Left lung (tissue), 10 donors: Measurements from ENCODE around the gene CORO1C. TPM values are rescaled to one million over a fixed set of nuclear protein-coding genes. Genes with fewer than 3 reads are reported as not detected.

Experiments used
- ATAC-seq: fragments of 200-7000 bp; cut with Tn5 transposase; one replicate; pipeline ENCODE4 v1.9.1; 2020; ENCODE audit warnings: moderate library complexity
- DNase-seq, 4 donors: peaks; one replicate each; pipeline ENCODE4 v3.0.0-alpha.2; 2013 to 2020
- H3K27ac ChIP-seq, 2 donors: fragments of 200-600 bp; sonication (generic) in 1 of 2; one replicate each; pipeline versions ENCODE4 v1.5.0 to v1.8.0; 2020 to 2021
- H3K27me3 ChIP-seq, 2 donors: fragments of 200-600 bp; sonication (generic) in 1 of 2; one replicate each; pipeline versions ENCODE4 v1.5.0 to v1.8.0; 2020 to 2021
- H3K36me3 ChIP-seq, 2 donors: fragments of 200-600 bp; sonication (generic) in 1 of 2; one replicate each; pipeline versions ENCODE4 v1.5.0 to v1.8.0; 2020 to 2021
- H3K4me1 ChIP-seq, 2 donors: fragments of 200-600 bp; one replicate each; pipeline ENCODE4 v1.8.0; 2021
- H3K4me3 ChIP-seq, 2 donors: fragments of 200-600 bp; sonication (generic) in 1 of 2; one replicate each; pipeline versions ENCODE4 v1.5.0 to v1.8.0; 2020 to 2021; ENCODE audit warnings: mild to moderate bottlenecking in 1 of 2
- H3K9me3 ChIP-seq, 2 donors: fragments of 200-600 bp; sonication (generic) in 1 of 2; one replicate each; pipeline versions ENCODE4 v1.5.0 to v1.8.0; 2020 to 2021
- intact Hi-C, 2 donors: fragments of 100-400 bp; cut with DNase I; formaldehyde crosslinking; loops; one replicate each; pipeline versions ENCODE4 v1.11.2 to v1.14.2; 2022
- polyA plus RNA-seq, 6 donors: library from polyadenylated mRNA; unstranded; fragments of 120-200 nt; gene quantifications; one replicate each; pipeline ENCODE4 v1.2.1, GENCODE V29; 2013; ENCODE audit not compliant: insufficient read length in 6 of 6
- total RNA-seq, 2 donors: library from RNA; stranded (reverse); fragmentation: NEBNext Ultra II Directional; extraction: Animal tissue kit (Norgen Biotek cat#: 25700); gene quantifications; one replicate each; pipeline ENCODE4 v1.2.1, GENCODE V29; 2021
- TF ChIP-seq, protein P1 (sequence below), 2 donors: fragments of 200-600 bp; sonication (generic) in 1 of 2; IDR thresholded peaks; one replicate each; pipeline versions ENCODE4 v1.5.0 to v1.8.0; 2021; ENCODE audit warnings: antibody characterized with exemption in 2 of 2
- donor health status: DM: no; HTN: yes; CAD: no.
- donor health status: DM: no; HTN: no; CAD: no.

Gene CORO1C
- total and polyA plus RNA-seq, 8 donors = 77.7 to 282 (median 85.9) TPM

DNA sequence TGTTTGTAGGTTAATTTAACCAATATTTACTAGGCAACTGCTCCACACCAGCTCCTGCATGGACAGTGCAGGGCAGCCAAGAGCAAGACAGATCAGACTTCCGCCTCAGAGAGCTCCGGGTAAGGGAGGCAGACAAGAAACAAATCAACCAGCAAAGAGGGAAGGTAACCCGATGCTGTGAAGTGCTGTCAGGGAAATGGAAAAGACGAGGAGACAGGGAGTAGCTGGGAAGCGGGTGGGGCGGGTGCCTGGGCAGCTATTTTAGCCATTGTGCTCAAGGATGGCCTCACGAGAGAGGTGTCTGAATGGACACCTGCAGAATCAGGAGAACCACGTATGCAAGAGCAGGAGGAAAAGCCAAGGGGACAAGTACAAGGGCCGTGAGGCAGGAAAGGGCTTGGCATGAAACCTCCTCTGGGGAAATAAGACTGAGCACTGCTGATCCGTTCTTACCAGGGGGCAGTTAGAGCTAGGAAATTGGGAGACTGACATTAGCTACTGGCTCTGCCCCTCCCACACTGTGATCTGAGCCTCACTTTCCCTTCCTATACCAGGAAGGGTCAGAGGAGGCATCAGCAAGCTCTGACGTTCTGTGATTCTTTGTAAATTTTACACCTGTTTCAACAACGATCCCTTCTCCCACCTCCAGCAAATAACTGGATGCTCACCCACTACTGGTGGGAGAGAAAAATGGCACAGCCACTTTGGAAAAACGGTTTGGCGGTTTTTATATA lies 126.9 kb downstream of the CORO1C start:
- no peak overlapping the region for H3K4me3 ChIP-seq
- TF ChIP-seq, protein P1, sequence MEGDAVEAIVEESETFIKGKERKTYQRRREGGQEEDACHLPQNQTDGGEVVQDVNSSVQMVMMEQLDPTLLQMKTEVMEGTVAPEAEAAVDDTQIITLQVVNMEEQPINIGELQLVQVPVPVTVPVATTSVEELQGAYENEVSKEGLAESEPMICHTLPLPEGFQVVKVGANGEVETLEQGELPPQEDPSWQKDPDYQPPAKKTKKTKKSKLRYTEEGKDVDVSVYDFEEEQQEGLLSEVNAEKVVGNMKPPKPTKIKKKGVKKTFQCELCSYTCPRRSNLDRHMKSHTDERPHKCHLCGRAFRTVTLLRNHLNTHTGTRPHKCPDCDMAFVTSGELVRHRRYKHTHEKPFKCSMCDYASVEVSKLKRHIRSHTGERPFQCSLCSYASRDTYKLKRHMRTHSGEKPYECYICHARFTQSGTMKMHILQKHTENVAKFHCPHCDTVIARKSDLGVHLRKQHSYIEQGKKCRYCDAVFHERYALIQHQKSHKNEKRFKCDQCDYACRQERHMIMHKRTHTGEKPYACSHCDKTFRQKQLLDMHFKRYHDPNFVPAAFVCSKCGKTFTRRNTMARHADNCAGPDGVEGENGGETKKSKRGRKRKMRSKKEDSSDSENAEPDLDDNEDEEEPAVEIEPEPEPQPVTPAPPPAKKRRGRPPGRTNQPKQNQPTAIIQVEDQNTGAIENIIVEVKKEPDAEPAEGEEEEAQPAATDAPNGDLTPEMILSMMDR (IDR thresholded peaks at IDR 0.05) = no peak
- H3K27ac ChIP-seq = no peak overlapping the region
- H3K27me3 ChIP-seq = peaks cover 0 to 4% of the 10 kb centered on the region in 2 donors
- no peak for ATAC-seq
- H3K4me1 ChIP-seq = no peaks in the 10 kb centered on the region
- H3K9me3 ChIP-seq = no peaks in the 10 kb centered on the region
- H3K36me3 ChIP-seq = no peaks in the 10 kb centered on the region
- intact Hi-C loops = no loop called here
- DNase-seq = no peak

DNA sequence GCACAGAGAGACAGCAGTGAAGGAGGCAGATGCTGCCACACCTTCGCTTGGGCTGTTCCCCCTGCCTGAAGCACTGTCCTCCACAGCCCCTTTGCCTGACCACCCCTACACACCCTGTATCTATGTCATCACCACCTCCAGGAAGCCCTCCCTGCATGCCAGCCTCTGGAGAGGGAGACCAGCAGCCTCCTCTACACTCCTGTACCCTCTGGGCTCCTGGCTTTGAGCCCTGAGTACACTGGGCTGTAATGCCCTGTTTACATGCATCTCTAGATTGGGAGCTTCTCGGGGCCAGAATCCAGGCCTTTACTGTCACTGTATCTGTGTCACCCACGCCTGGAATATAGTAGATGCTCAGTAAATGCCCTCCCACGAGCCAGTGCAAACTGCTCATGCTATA lies 127.6 kb downstream of the CORO1C start:
- ATAC-seq = no peak
- Histone ChIP-seq H3K36me3 (no peaks in the 10 kb centered on the region), H3K9me3 (no peaks in the 10 kb centered on the region), H3K27me3 (peaks cover 0 to 4% of the 10 kb centered on the region in 2 donors), H3K4me1 (no peaks in the 10 kb centered on the region), H3K4me3 (no peak overlapping the region), H3K27ac (no peak overlapping the region)
- TF ChIP-seq, protein P1 (IDR thresholded peaks at IDR 0.05) = no peak
- no peak for DNase-seq
- intact Hi-C loops = no loop called here

DNA sequence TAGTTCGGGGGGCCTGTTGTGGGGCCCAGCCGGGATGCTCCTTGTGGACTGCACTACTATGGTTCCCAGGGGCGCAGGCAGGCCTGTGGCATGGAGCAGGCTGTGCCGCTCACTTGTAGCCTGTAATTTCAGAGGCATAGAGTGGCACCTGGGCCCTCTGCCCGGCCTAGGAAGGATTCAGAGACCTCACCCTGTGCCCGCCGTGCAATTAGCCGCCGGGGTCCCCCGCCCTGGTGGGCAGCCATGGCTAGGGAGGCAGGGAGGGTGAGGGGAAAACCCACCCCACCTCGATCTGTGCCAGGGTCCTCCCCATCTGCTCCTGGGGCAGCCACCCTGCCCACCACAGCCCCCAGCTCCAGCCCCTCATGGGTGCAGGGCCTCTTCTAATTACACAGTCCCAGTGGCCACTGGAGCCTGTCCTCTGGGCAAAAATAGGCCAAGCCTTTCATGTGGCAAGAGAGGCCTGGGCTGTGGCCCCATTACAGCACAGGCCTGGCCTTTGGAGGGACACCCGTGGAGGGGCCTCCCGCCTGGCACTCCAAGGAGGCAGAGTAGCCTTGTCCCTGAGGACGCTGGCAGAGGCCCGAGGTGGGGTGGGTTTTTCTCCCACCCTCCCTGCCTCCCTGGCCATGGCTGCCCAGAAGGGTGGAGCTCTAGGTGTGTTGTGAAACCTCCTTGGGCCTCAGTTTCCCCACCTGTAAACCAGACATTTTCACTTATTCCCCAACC lies 128.2 kb downstream of the CORO1C start:
- ATAC-seq = no peak

GRCh38 chr12:108602209-108602705 lies 129.1 kb downstream of the CORO1C start:
- no peaks in the 10 kb centered on the region for H3K9me3 ChIP-seq
- DNase-seq = no peak
- H3K36me3 ChIP-seq = no peaks in the 10 kb centered on the region
- ATAC-seq = no peak
- H3K27me3 ChIP-seq = no peaks in the 10 kb centered on the region
- intact Hi-C loops = no loop called here
- no peaks in the 10 kb centered on the region for H3K4me1 ChIP-seq
- H3K4me3 ChIP-seq = no peak overlapping the region
- TF ChIP-seq, protein P1 (IDR thresholded peaks at IDR 0.05) = no peak
- no peak overlapping the region for H3K27ac ChIP-seq

More for the DNA sequence above, 128.2 kb downstream of the CORO1C start:
- intact Hi-C loops = no loop called here
- Histone ChIP-seq H3K4me1 (no peaks in the 10 kb centered on the region), H3K9me3 (no peaks in the 10 kb centered on the region), H3K4me3 (no peak overlapping the region), H3K27me3 (peaks cover 0 to 4% of the 10 kb centered on the region in 2 donors), H3K36me3 (no peaks in the 10 kb centered on the region), H3K27ac (no peak overlapping the region)
- no peak for DNase-seq
- TF ChIP-seq, protein P1 (IDR thresholded peaks at IDR 0.05) = no peak

DNA sequence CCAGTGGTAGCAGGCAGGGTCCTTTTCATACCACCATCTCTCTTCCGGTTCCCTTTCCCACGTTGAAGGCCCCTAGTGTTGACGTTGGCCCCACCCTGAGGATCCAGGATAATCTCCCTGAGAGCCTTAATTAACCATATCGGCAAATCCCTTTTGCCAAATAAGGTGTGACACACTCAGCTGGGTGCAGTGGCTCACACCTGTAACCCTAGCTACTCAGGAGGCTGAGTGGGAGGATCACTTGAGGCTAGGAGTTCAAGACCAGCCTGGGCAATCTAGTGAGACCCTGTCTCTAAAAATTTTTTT lies 130.7 kb downstream of the CORO1C start:
- ATAC-seq (no peak), DNase-seq (no peak)
- intact Hi-C loops = no loop called here
- TF ChIP-seq, protein P1 (IDR thresholded peaks at IDR 0.05) = no peak
- H3K9me3 ChIP-seq = no peaks in the 10 kb centered on the region
- H3K4me3 ChIP-seq = no peak overlapping the region
- H3K27ac ChIP-seq = no peak overlapping the region
- peaks cover 0 to 3% of the 10 kb centered on the region in 2 donors for H3K27me3 ChIP-seq
- no peaks in the 10 kb centered on the region for H3K4me1 ChIP-seq
- H3K36me3 ChIP-seq = no peaks in the 10 kb centered on the region
